Testis (tissue), 2 donors: ENCODE data around the gene ADCY2.

Experiments used
- CTCF ChIP-seq, 3 experiments: fragments of 450-650 bp in 2 of 3; fragments of 200-600 bp in 1 of 3; sonication (generic) in 1 of 3; IDR thresholded peaks; one replicate each; pipeline ENCODE4 v1.5.1; 2016 to 2019; ENCODE audit warnings: antibody characterized with exemption in 3 of 3, mild to moderate bottlenecking in 2 of 3, moderate library complexity in 1 of 3
- POLR2A ChIP-seq: fragments of 450-650 bp; IDR thresholded peaks from one replicate; pipeline ENCODE4 v1.6.1; 2017; ENCODE audit warnings: antibody characterized with exemption, mild to moderate bottlenecking, moderate library complexity

DNA sequence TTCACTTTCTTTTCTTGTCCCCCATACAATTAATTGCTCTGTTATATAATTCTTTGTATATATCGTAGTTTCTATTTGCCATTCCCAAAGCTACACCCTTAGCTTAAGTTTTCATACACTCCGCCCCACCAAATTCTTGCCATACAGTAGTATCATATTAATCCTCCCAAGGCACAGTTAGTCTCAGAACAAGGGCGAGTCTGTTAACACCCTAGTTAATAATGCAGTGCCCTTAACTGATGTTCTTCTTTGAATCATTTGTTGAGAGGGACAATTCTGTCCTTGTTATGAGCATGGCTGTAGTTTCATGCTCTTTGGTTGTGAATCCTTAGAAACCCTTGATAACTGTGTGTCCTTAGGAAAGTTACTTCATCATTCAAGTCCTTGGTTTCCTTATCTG is 248.8 kb downstream of the ADCY2 start:
- TF ChIP-seq CTCF (IDR thresholded peaks at IDR 0.05) (no peak), POLR2A (no peak)
